Fibroblast of skin of back (primary cell): ENCODE results near the gene MGAT4A. TPM values are rescaled to one million over a fixed set of nuclear protein-coding genes. Genes with fewer than 3 reads are reported as not detected.

Experiments used
- DNase-seq: peaks from one replicate; pipeline ENCODE4 v3.0.0-alpha.2; 2013
- polyA plus RNA-seq, 2 experiments: library from polyadenylated mRNA; unstranded; fragments of 120-200 nt; gene quantifications; one replicate each; pipeline ENCODE4 v1.2.1, GENCODE V29; 2013; ENCODE audit not compliant: insufficient read length in 2 of 2

The MGAT4A gene
- 0.16 TPM for polyA plus RNA-seq (2013, experiment 1 of 2; ENCODE audit: insufficient read length)
- 0.06 TPM for polyA plus RNA-seq (2013, experiment 2 of 2; ENCODE audit: insufficient read length)

DNA sequence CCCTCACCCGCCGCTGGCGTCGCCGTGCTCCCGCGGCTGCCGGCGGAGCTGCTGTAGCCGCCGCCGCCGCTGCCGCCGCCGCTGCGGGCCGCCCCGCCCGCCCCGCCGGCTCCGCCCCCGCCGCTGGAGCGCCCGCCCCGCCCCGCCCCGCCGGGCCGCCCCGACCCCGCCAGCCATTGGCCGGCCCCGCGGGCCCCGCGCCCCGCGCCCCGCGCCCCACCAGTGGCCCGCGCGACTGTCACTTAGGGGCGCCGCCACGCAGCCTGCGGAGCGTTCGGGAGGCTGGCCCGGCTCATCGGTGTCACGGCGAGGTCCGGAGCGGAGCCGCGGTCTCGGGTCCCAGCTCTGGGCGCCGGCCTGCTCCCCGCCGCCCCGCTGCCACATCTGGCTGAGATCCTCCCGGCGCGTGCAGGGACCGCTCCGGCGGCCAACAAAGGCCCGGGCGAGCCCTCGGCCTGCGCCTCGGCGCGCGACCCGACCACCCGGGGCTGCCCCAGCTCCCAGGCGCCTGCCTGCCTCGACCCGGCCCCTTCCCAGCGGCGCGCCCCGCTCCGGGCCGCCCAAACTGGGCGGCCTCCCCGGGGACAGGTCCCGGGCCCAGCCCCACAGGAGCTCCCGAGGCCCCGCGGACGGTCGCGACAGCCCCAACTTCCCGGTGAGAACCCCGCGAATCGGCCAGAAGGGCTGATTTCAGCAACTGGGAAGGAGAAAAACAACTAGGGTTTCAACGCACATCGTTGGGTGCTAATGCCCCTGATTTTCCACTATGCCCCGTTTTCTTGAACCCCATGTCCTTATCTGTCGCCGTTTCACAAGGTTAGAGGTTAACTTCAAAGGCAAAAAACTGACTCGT lies at the start of gene MGAT4A:
MGAT4A (minus strand) TSS at position 92 of the 853 bp plus-strand sequence. CDS start 4,800 bp downstream, outside the sequence.
- DNase-seq: peak; percentile 32

DNA sequence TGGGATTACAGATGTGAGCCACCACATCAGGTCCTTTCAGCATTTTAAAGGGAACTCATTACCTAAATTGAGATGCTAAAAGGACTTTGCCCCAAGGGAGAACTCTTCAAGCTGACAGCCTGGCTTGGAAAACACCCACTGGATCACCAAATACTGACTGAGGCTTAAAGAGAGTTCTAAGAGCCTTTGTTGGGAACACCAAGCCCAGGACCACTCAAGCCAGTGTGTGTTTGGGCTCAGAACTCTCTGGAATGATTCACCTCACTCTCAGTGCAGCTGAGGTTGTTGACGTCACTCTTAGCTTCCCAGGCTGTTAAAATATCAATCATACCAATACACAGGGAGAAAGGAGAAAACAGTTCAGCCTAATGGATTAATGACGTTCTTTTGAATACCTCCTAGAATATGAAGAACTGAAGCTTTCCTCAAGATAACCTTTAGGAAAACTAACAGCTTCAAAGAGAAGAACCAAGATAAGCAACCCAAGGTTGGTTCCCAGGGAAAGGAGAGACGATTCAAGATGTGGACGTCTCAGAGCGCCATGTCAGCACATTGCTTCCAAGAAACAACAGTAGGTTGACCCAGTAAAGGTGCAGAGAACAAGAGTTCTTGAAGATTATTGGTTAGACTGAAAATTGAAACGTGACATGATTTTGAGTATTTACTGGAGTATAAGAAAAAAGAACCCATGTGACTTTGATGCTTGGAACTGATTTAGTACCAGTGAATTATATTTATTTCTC lies 48.0 kb upstream of the MGAT4A start:
- no peak for DNase-seq

DNA sequence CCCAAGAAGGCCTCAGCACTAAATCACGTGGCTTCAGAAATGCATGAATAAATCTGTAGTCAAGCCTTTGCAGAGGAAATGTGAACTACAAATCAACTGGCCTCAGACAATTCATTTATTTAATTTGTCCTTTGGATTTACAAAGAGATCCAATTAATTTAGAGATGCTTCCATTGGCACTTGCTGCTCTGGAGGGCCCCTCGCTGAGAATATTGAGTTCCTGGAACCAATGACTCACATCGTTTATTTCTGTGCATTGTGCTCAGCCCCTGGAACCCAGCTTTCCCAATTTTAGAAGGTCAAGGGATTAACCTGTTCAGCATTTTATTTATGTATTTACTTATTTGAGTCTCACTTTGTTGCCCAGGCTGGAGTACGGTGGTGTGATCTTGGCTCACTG lies 47.2 kb upstream of the MGAT4A start:
- no peak for DNase-seq

DNA sequence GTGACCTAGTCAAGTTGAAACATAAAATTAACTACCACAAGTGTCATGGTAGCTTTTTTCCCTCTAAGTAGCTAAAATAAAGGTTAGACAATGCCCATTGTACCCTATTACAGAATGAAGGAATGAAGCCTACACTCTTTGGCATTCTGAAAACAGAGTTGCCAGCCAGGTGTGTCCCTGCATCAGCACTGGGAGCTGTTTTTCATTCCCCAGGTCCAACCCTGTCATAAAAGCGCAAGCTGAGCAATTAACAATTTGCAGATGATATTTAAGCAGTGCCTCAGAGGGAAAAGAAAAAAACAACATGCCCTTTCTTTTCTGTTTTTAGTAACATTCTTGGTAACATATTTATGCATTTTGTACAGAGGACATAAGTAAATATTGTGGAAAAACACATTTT lies 46.8 kb upstream of the MGAT4A start:
- DNase-seq: no peak

DNA sequence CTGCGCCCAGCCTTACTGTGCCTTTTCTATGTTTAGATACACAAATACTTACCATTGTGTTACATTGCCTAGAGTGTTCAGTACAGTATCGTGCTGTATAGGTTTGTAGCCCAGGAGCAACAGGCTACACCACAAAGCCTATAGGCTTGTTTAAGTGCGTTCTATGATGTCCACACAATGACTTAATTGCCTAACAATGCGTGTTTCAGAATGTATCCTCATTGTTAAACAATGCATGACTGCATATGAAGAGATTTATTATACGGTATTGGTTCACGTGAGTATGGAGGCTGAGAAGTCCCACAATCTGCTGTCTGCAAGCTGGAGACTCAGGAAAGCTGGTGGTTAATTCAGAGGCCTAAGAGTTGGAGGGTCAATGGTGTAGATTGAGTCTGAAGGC lies 46.1 kb upstream of the MGAT4A start:
- no peak for DNase-seq

DNA sequence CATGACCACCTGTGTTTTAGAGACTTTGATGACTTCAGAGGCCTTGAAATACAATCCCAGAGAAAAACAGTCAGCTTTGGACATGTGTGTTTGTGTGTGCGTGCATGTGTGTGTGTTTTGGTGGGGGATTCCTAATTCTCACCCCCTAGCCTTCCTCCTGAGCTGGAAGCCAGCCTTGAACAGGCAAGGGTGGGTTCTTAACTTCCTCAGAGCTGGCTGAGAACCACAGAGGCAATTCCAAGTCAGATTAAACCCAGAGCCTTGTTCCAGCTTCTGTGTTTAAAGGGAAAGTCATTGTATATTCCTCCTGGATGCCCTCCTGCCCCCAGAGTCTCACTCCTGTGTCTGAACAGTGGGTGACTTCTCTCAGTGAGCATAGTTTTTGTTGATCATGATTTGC lies 45.2 kb upstream of the MGAT4A start:
- no peak for DNase-seq

DNA sequence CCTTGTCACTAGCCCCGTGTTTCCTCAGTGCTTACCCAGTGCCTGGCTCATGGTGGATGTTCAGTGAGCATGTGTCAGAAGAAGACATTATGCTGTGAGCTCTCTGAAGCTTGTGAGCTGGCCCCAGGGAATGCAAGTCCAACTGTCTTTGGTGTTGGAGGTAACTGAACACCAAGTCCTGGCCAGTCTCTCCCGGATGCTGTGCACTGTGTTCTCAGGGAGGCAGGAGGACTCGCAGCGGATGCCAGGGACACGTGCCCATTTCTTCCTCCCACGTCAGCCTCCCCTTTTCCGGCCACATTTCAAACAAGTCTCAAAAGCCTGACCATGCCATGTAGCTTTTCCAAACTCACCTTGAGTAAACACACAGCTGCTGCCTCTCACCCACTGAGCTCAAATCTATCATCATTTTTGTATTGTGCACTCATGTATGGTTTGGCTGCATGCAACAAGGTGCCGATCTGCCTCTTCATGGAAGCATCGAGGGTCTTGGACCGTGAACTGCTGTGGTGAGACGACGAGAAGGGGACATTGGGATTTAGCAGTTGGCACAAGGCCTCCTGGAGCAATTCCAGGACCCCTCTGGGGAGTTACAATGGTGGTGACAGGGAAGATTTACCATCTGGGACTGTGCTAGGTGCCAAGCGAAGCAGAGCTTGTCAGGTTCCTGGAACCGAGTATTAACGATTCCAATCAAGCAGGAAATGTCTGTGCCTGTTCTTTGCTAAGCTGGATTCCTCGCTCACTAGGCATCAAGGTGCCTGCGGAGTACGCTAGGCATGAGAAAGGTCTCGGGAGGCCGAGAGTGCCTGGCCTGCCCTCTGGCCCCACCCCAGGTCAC lies 44.4 kb upstream of the MGAT4A start:
- DNase-seq: no peak

DNA sequence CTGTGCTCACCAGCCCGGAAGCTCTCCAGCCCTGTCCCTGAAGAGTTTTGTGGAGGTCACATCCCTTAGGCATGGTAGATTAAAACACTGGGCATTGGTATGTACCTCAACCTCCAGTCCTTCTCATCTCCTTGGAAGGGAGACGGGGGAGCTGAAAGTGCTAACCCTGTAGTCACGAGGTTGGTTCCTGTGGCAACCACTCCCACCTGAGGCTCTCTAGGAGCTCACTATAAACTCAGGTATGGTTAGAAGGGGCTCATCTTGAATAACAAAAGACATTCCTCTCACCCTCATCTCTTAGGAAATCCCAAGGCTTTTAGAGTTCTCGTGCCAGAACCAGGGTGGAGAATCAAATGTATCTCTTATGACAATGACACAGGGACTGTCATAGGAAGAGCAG lies 43.0 kb upstream of the MGAT4A start:
- DNase-seq: no peak

DNA sequence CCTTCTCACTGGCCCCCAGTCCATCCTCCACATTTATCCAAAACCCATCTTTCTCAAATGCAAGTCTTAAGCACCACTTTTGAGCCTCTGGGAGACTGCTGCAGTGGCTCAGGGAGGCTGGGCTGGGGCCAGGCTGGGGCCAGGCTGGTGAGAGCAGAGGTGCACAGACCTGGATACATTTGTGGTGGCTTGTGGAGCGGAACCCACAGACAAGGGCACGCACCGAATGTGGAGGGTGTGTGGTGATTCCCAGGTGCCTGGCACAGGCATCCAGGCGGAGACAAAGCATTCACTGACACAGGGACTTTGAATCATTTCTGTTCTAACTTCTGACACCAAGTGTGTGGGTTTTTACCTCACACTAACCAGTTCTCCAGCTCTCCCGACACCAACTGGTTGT lies 42.2 kb upstream of the MGAT4A start:
- DNase-seq: no peak

DNA sequence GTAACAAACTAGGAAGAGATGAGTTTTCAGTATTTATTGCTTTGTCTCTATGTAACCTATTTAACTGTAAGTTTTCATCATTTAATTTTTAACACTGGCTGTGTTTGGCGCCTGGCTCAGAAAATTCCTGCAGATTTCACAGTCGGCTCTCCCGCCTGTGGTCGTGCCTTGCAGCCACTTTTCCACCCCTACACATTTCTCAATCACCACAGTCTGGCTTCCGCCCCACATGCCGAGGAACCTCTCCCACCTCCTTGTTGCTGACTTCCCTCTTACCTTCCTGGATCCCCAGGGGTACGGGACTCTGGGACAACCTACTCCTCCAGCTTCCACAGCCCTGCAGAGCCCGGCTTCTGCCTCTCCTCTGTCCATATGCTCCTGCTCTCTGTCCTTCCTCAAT lies 41.6 kb upstream of the MGAT4A start:
- DNase-seq: no peak

DNA sequence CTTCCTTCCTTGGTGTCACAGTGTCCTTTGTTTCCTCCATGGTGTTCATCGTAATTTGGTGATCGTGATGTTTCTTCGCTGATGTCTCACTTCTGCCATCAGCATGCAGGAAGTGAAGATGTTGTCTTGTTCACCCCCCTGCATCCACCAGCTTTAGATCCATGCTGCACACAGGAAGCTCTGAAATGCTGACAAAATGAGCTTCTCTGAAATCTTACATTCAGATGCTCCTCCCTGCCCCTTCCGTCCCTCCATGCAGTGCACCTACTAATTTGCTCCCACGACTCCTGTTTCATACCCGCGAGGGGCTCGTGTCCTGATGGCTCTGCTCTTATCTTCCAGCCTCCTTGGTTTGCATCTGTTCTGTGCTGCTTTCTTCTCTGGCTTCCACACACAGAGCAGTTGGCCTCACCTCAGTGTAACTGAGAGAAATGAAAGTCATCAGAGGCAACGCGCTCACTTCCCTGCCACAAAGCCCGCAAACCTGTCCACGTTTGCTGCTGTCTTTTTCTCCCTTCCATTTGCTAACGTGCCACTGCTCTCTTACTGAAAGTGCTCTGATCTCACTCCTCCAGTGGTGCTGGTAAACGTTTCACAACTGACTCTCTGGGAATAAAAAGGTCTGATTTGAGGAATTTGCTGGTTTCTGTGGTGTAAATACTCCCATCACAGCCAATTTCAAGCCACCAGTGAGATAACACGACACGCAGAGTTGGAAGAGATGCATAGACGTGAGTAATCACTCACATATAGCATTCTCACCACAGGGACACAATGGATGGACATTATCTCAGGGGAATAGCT lies 41.0 kb upstream of the MGAT4A start:
- peak; percentile 2 for DNase-seq

DNA sequence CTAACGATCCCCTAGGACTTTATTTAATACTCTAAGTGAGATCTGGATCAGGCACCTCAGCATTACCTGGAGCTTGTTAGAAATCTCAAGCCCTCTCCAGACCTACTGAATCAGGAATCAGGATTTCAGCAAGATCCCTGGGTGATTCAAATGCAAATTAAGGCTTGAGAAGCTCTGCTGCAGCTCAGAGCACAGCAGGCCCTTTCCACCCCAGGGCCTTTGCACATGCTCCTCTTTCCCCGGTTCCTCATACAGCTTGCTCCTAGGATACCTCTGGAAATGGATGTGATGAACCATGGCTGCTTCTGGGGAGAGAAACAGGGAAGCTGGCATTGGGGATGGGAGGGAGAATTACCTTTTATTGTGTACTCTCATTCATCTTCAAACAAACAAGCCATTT lies 40.3 kb upstream of the MGAT4A start:
- no peak for DNase-seq

DNA sequence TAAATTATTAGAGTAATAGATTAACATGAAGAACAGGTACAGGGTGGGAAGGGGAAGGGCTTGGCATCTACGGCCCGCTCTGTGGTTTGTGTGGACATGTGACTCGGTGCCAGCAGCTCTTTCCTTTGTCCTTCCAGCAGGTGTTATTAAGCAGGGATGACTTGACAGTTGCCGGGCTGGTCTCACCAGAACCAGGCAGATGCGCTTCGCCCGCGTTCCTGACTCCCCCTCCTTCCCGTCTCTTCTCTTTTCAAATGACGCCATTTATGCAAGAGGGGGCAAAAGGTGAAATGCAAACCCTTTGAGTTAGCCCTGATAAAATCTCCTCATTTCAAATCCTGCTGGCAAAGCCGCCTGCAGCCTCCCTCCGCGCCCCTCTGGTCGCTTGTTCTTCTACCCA lies 38.9 kb upstream of the MGAT4A start:
- no peak for DNase-seq

DNA sequence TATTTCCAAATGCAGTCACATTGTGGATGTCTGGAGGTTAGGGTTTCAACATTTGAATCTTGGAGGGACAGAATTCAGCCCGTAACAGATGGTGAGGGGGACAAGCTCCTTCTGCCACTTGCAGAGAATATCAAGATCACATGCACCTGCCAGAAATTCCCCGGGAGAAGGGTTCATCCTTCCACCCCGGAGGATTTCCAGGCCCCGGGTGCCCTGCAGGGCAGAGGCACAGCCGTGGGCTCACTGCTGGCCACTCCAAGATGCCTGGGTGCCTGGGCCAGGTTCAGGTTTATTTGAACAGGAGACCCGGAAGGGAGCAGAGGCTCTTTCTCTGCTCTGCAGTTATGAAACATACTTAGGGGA lies 38.2 kb upstream of the MGAT4A start:
- no peak for DNase-seq

DNA sequence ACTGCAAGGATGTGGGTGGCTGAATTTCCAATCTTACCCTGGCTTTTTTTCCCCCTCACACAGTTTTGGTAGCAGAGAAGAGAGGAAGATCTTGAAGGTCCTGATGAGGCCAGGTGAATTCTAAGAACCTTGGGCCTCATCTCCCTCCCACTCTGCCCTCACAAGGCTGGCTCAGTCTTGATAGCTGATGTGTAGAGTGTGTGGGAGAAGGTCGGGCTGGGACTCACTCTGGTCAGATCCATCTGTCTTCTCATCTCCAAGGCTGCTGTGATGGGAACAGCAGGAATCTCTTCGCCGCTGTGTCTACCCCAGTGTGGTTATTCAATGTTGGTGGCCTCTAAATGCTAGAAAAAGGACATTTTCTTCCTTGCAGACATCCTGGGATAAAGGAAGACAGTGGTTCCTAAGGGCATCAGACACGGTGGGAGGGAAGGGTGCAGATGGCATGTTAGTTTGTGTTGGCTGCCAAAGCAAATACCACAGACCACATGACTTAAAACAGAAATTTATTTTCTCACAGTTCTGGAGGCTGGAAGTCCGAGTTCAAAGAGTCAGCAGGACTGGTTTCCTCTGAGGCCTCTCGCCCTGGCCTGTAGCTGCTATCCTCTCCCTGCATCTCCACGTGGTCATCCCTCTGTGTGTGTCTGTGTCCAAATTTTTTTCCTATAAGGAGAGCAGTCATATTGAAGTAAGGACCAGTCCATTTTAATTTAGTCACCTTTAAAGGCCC lies 37.6 kb upstream of the MGAT4A start:
- peak; percentile 12 for DNase-seq

DNA sequence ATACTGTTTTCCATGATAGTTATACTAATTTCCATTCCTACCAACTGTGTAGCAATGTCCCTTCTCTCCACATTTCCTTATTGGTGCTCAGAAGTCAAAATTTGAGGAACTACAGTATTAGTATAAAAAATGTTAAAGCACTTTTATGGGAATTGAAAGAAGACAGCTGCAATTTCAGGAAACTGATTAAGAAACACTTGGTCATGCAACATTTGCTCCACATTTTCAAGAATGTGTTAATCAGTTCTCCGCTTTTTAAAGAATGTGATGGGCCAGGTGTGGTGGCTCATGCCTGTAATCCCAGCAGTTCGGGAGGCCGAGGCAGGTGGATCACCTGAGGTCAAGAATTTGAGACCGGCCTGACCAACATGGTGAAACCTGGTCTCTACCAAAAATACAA lies 33.6 kb upstream of the MGAT4A start:
- DNase-seq: no peak

DNA sequence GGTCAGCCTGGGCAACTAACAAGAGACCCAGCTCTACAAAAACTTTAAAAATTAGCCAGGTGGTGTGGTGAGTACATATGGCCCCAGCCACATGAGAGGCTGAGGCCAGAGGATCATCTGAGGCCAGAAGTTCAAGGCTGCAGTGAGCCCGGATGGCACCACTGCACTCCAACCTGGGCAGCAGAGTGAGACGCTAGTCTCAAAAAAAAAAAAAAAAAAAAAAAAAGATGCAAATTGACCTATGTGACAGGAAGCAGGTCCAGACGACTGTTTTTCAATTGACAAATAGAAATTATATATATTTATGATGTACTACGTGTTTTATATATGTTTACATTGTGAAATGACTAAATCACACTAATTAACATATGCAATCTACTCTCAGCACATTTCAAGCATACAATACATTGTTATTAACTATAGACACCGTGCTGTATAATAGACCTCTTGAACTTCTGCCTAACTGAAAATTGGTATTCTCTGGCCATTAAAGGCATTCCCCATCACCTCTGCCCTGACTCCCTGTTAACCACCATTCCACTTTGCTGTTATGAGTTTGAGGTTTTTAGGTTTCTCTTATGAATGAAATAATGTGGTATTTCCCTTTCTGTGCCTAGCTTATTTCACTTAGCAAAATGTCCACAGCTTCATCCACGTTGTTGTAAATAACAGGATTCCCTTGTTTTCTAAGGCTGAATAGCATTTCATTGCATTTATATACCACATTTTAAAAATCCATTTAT lies 32.4 kb upstream of the MGAT4A start:
- no peak for DNase-seq

DNA sequence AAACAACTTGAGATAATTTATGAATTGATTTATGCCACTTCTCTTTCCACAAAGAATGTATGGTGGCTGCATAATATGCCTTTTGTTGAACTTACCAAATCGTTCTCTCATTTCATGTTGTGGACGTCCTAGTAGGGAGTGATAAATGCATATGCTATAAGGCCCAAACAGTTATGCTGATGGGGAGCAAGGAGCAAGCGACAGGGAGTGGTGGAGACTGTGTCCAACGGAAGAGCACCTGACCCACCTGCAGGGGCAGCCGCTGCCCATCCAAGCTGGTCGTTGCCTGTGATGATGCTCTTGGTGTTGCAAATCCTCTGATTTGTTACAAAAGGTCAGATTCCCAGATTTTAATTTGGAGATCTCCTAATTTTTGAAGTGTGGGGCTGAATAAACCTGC lies 31.0 kb upstream of the MGAT4A start:
- DNase-seq: no peak

DNA sequence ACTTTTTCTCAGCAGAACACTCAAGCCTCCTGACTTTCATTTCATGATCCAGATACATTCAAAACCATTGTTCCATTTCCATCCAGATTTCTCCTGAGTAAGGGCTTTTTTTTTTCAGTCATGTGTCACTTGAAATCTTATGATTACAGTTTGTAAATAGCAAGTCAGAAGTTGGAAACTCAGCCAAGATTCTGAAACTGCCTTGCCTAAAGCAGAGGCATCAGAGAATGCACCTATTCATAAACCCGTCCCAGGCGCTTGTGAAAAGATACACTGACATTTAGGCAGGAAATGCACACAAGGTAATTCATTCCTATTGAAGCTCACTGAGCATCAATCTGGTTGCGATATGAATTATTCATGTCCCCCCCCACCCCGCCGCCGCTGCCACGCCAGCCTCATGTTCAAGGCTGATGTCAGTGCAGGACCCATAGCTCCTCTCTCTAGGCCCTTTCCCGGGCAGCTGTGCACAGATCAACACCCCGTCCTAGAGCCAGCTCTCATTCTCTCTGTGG lies 30.4 kb upstream of the MGAT4A start:
- no peak for DNase-seq

DNA sequence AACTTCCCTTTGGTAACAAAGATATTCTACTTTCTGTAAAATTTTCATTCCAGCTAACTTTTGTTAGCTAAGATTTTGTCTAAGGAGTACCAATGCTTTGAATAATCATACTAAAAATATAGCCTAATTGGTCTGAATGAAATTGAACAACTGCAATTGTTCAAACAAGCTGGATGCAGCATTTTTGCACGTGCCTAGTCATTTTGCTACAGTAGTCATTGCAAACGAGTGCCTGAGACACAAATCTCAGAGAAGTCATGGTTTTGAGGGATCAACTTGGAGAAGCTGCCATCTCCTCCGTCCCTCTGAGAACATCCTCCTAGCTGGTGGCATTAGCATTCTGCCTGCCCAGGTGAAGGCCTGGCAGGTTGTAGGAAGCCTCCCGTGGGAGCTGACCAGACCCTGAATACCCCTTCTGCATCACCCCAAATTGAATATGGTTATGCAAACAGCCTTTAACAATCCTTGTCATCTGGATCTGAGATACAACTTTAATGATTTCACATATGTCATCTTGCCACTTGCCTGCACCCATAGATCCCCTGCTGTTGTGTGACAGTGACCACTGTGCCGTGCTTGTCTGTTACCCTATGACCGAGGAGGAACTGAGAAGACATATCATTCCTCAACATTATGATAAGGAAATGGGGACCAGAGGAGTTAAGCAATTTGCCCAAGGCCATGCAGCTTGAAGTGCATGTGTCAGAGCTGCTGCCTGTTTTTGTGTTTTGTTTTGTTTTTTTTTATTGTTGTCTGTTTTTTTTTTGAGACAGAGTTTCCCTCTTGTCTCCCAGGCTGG lies 29.1 kb upstream of the MGAT4A start:
- no peak for DNase-seq
